HG03039 (cell line): ENCODE results near the gene RPS19BP1.

Experiments
- ATAC-seq: cut with Tn5 transposase; IDR thresholded peaks from one replicate; pipeline ENCODE4 v1.9.1; 2021; ENCODE audit warnings: mild to moderate bottlenecking, moderate library complexity; ENCODE audit not compliant: unreplicated experiment

The RPS19BP1 gene

GRCh38 chr22:39559456-39560105 lies 27.0 kb upstream of the RPS19BP1 start:
- no peak for ATAC-seq

- ATAC-seq: no peak
These were observed 26.4 kb upstream of the RPS19BP1 start for GRCh38 chr22:39558950-39559349.

- no peak for ATAC-seq
These were observed 25.7 kb upstream of the RPS19BP1 start for GRCh38 chr22:39558254-39558727.

GRCh38 chr22:39556970-39557841 lies 24.7 kb upstream of the RPS19BP1 start:
- no peak for ATAC-seq

- ATAC-seq: no peak
These were observed 21.6 kb upstream of the RPS19BP1 start for GRCh38 chr22:39554151-39554550.

- ATAC-seq: no peak
These were observed 20.9 kb upstream of the RPS19BP1 start for GRCh38 chr22:39553429-39553828.

GRCh38 chr22:39547587-39547947 lies 15.0 kb upstream of the RPS19BP1 start:
- ATAC-seq: no peak

- no peak for ATAC-seq
These were observed 14.5 kb upstream of the RPS19BP1 start for GRCh38 chr22:39546889-39547586.

- no peak for ATAC-seq
These were observed 13.1 kb upstream of the RPS19BP1 start for GRCh38 chr22:39545386-39546365.

- no peak for ATAC-seq
These were observed 10.5 kb upstream of the RPS19BP1 start for GRCh38 chr22:39543095-39543494.

GRCh38 chr22:39537975-39538374 lies 5.4 kb upstream of the RPS19BP1 start:
- no peak for ATAC-seq

GRCh38 chr22:39536711-39537110 lies 4.2 kb upstream of the RPS19BP1 start:
- ATAC-seq: no peak

GRCh38 chr22:39535831-39536449 lies 3.4 kb upstream of the RPS19BP1 start:
- ATAC-seq: no peak

GRCh38 chr22:39535357-39535725 lies 2.8 kb upstream of the RPS19BP1 start:
- no peak for ATAC-seq

GRCh38 chr22:39534591-39535356 lies 2.2 kb upstream of the RPS19BP1 start:
- ATAC-seq: no peak

GRCh38 chr22:39534092-39534506 lies 1.6 kb upstream of the RPS19BP1 start:
- no peak for ATAC-seq

- no peak for ATAC-seq
These were observed 1.7 kb downstream of the RPS19BP1 start for GRCh38 chr22:39530692-39531331.

GRCh38 chr22:39530116-39530515 lies 2.4 kb downstream of the RPS19BP1 start:
- no peak for ATAC-seq

- no peak for ATAC-seq
These were observed 3.1 kb downstream of the RPS19BP1 start for GRCh38 chr22:39529487-39529851.
